SK-N-SH treated with all-trans-retinoic acid at 6 μM for 48 hours (cell line): ENCODE measurements around the gene SEC31B.

Source experiments
- ATAC-seq: fragments of 200-7000 bp; cut with Tn5 transposase; 3 replicates; pipeline ENCODE4 v1.9.1; 2020; ENCODE audit warnings: mild to moderate bottlenecking, moderate library complexity
- ARNTL ChIP-seq: fragments of 450-650 bp; formaldehyde crosslinking; IDR thresholded peaks from 2 replicates; pipeline ENCODE4 v1.5.0; 2020; ENCODE audit warnings: low read depth, mild to moderate bottlenecking, moderate library complexity, borderline replicate concordance
- BACH2 ChIP-seq: fragments of 250-450 bp; sonication (Bioruptor Pico); IDR thresholded peaks from 2 replicates; pipeline ENCODE4 v1.9.0; 2021; ENCODE audit warnings: mild to moderate bottlenecking, borderline replicate concordance
- CSDC2 ChIP-seq: fragments of 250-450 bp; sonication (Bioruptor Pico); IDR thresholded peaks from 2 replicates; pipeline ENCODE4 v1.5.0; 2020; ENCODE audit warnings: mild to moderate bottlenecking, moderate library complexity
- ESRRG ChIP-seq: fragments of 250-450 bp; sonication (Bioruptor Pico); IDR thresholded peaks from 2 replicates; pipeline ENCODE4 v1.6.1; 2021; ENCODE audit warnings: mild to moderate bottlenecking
- GLIS3 ChIP-seq: fragments of 250-450 bp; sonication (Bioruptor Pico); IDR thresholded peaks from 2 replicates; pipeline ENCODE4 v1.5.0; 2020; ENCODE audit warnings: mild to moderate bottlenecking, moderate library complexity
- ISL1 ChIP-seq: fragments of 250-450 bp; sonication (Bioruptor Pico); IDR thresholded peaks from 2 replicates; pipeline ENCODE4 v2.1.2; 2022; ENCODE audit warnings: mild to moderate bottlenecking, moderate library complexity
- OSR1 ChIP-seq: fragments of 250-450 bp; sonication (Bioruptor Pico); IDR thresholded peaks from 2 replicates; pipeline ENCODE4 v1.8.0; 2022; ENCODE audit warnings: moderate library complexity, mild to moderate bottlenecking, inconsistent platforms
- PPARA ChIP-seq: fragments of 250-450 bp; sonication (Bioruptor Pico); IDR thresholded peaks from 2 replicates; pipeline ENCODE4 v1.5.0; 2020; ENCODE audit warnings: mild to moderate bottlenecking, borderline replicate concordance
- SNAI2 ChIP-seq: fragments of 250-450 bp; sonication (Bioruptor Pico); IDR thresholded peaks from 2 replicates; pipeline ENCODE4 v1.5.0; 2020; ENCODE audit warnings: mild to moderate bottlenecking, moderate library complexity
- TCF4 ChIP-seq: fragments of 250-450 bp; sonication (Bioruptor Pico); IDR thresholded peaks from 2 replicates; pipeline ENCODE4 v1.8.0; 2021; ENCODE audit warnings: mild to moderate bottlenecking, moderate library complexity, borderline replicate concordance
- TOX ChIP-seq: fragments of 250-450 bp; sonication (Bioruptor Pico); IDR thresholded peaks from 2 replicates; pipeline ENCODE4 v1.8.0; 2021; ENCODE audit warnings: mild to moderate bottlenecking, moderate library complexity, borderline replicate concordance
- ZC3H10 ChIP-seq: fragments of 250-450 bp; sonication (Bioruptor Pico); IDR thresholded peaks from 2 replicates; pipeline ENCODE4 v1.5.1; 2021; ENCODE audit warnings: mild to moderate bottlenecking, moderate library complexity
- ZFP3 ChIP-seq: fragments of 250-450 bp; sonication (Bioruptor Pico); IDR thresholded peaks from 2 replicates; pipeline ENCODE4 v1.5.0; 2020; ENCODE audit warnings: mild to moderate bottlenecking, moderate library complexity
- ZFP30 ChIP-seq: fragments of 450-650 bp; formaldehyde crosslinking; IDR thresholded peaks from 2 replicates; pipeline ENCODE4 v1.5.0; 2022; ENCODE audit warnings: mild to moderate bottlenecking, moderate library complexity
- ZNF565 ChIP-seq: fragments of 450-650 bp; formaldehyde crosslinking; conservative IDR thresholded peaks from 2 replicates; pipeline ENCODE4 v1.5.0; 2020; ENCODE audit warnings: low read depth, mild to moderate bottlenecking, moderate library complexity
- ZNF70 ChIP-seq: fragments of 450-650 bp; formaldehyde crosslinking; IDR thresholded peaks from 2 replicates; pipeline ENCODE4 v1.5.0; 2020; ENCODE audit warnings: mild to moderate bottlenecking, moderate library complexity
- ZNF8 ChIP-seq: fragments of 450-650 bp; formaldehyde crosslinking; IDR thresholded peaks from 2 replicates; pipeline ENCODE4 v1.5.0; 2020; ENCODE audit warnings: mild to moderate bottlenecking, moderate library complexity
- TF ChIP-seq, protein P1 (sequence below): fragments of 250-450 bp; sonication (Bioruptor Pico); IDR thresholded peaks from 2 replicates; pipeline ENCODE4 v1.8.0; 2020; ENCODE audit warnings: mild to moderate bottlenecking, moderate library complexity, borderline replicate concordance
- TF ChIP-seq, protein P2 (sequence below): fragments of 250-450 bp; sonication (Bioruptor Pico); IDR thresholded peaks from 2 replicates; pipeline ENCODE4 v1.5.1; 2021; ENCODE audit warnings: mild to moderate bottlenecking, moderate library complexity
- TF ChIP-seq, protein P3 (sequence below): fragments of 250-450 bp; sonication (Bioruptor Pico); IDR thresholded peaks from 2 replicates; pipeline ENCODE4 v1.5.0; 2020; ENCODE audit warnings: mild to moderate bottlenecking, moderate library complexity
- TF ChIP-seq, protein P4 (sequence below): fragments of 250-450 bp; sonication (Bioruptor Pico); IDR thresholded peaks from 2 replicates; pipeline ENCODE4 v1.8.0; 2021; ENCODE audit warnings: low read depth, mild to moderate bottlenecking, moderate library complexity, borderline replicate concordance
- TF ChIP-seq, protein P5 (sequence below): fragments of 250-450 bp; sonication (Bioruptor Pico); IDR thresholded peaks from 2 replicates; pipeline ENCODE4 v1.5.1; 2020; ENCODE audit warnings: low read depth, mild to moderate bottlenecking, moderate library complexity

SEC31B gene

DNA sequence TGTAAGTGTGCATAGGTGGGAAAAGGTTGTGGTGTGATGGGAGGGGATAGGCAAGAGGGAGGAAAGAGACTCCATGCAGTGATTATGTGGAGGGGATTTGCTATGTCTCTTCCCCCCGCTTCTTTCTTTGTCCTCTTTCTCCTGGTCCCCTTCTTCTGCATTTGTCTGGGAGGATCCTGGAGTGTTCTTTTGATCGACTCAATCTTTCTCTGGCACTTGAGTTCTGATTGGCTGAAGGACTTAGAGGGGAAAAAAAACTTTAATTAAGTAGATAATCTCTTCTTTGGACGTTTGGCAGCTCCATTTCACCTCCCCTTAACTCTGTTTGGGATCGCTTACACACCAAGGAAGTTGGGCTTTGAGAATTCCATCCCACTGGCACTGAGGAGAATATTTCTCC, 57.0 kb downstream of the SEC31B start, which contains the start of gene WNT8B (continued):
- TF ChIP-seq, protein P1, sequence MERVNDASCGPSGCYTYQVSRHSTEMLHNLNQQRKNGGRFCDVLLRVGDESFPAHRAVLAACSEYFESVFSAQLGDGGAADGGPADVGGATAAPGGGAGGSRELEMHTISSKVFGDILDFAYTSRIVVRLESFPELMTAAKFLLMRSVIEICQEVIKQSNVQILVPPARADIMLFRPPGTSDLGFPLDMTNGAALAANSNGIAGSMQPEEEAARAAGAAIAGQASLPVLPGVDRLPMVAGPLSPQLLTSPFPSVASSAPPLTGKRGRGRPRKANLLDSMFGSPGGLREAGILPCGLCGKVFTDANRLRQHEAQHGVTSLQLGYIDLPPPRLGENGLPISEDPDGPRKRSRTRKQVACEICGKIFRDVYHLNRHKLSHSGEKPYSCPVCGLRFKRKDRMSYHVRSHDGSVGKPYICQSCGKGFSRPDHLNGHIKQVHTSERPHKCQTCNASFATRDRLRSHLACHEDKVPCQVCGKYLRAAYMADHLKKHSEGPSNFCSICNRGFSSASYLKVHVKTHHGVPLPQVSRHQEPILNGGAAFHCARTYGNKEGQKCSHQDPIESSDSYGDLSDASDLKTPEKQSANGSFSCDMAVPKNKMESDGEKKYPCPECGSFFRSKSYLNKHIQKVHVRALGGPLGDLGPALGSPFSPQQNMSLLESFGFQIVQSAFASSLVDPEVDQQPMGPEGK (CRISPR knock-in tag) = no peak
- no peak for TF ChIP-seq BACH2
- TF ChIP-seq, all 23 proteins: peak for 0

DNA sequence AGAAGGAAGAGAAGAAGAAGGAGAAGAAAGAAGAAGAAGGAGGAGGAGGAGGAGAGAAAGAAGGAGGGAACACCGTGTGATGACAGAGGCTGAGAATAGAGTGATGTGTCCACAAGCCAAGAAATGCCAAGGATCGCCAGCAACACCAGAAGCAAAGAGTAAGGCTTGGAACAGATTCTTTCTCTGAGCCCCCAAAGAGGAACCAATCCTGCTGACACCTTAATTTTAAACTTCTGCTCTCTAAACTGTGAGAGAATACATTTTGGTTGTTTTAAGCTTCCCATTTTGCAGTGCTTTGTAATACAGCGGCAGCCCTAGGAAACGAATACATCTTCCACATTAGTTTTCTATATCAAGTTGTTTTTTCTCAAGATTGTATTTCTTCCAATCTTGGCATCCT, 70.7 kb downstream of the SEC31B start:
- TF ChIP-seq ZFP3 (CRISPR knock-in tag) = no peak
- no peak for ATAC-seq

DNA sequence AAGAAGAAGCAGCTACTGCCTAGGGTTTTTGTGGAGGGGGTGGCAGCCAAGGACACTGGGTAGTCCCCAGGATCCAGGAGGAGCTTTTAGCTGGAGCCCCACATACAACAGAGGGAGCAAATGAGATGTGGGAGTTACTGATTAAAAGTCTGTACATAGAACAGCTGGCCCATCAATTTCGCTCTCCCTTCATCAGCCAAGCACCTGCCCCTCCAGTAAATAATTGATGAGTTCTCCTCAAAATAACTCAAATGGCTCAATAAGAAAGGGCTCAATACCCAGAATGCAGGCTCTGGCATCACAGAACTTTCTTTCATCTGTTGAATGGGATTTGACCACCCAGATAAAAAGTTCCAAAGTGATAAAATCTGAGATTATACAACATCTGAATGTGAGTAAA, 72.0 kb downstream of the SEC31B start:
- TF ChIP-seq ISL1 (CRISPR knock-in tag) (no peak), GLIS3 (CRISPR knock-in tag) (no peak), SNAI2 (CRISPR knock-in tag) (no peak), BACH2 (no peak), ZC3H10 (CRISPR knock-in tag) (no peak), PPARA (CRISPR knock-in tag) (no peak), ESRRG (CRISPR knock-in tag) (no peak), CSDC2 (no peak), ARNTL (CRISPR knock-in tag) (no peak), ZFP30 (CRISPR knock-in tag) (no peak), TCF4 (CRISPR knock-in tag) (no peak)
- TF ChIP-seq, all 23 proteins: peak for 0
- ATAC-seq = no peak

DNA sequence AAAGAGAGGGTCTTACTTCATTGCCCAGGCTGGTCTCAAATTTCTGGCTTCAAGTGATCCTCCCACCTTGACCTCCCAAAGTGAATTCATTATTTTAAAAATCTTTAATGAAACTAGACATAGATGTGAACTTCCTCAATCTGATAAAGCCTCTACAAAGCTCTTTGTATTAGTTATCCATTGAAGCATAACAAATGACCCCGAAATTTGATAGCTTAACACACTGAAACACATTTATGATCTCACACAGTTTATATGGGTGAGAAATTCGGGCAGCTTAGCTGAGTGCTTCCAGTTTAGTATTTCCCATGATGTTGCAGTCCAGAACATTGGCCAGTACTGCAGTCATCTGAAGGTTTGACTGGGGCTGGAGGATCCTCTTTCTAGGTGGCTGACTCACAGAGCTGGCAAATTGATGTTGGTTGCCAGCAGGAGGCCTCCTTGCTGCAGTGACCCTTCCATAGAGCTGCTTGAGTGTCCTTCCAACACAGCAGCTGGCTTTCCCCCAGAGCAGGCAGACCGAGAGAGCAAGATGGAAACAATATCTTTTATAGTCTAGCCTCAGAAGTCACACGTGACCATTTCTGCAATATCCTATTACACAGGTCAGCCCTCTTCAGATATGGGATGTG, 73.4 kb downstream of the SEC31B start:
- no peak for ATAC-seq
- no peak for TF ChIP-seq ZNF8 (CRISPR knock-in tag)
- no peak for TF ChIP-seq TOX (CRISPR knock-in tag)
- TF ChIP-seq, protein P2, sequence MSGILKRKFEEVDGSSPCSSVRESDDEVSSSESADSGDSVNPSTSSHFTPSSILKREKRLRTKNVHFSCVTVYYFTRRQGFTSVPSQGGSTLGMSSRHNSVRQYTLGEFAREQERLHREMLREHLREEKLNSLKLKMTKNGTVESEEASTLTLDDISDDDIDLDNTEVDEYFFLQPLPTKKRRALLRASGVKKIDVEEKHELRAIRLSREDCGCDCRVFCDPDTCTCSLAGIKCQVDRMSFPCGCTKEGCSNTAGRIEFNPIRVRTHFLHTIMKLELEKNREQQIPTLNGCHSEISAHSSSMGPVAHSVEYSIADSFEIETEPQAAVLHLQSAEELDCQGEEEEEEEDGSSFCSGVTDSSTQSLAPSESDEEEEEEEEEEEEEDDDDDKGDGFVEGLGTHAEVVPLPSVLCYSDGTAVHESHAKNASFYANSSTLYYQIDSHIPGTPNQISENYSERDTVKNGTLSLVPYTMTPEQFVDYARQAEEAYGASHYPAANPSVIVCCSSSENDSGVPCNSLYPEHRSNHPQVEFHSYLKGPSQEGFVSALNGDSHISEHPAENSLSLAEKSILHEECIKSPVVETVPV = no peak
- no peak for TF ChIP-seq ISL1 (CRISPR knock-in tag)
- no peak for TF ChIP-seq ZFP3 (CRISPR knock-in tag)
- no peak for TF ChIP-seq PPARA (CRISPR knock-in tag)
- no peak for TF ChIP-seq SNAI2 (CRISPR knock-in tag)
- TF ChIP-seq ARNTL (CRISPR knock-in tag) = no peak
- no peak for TF ChIP-seq CSDC2
- TF ChIP-seq, protein P3, sequence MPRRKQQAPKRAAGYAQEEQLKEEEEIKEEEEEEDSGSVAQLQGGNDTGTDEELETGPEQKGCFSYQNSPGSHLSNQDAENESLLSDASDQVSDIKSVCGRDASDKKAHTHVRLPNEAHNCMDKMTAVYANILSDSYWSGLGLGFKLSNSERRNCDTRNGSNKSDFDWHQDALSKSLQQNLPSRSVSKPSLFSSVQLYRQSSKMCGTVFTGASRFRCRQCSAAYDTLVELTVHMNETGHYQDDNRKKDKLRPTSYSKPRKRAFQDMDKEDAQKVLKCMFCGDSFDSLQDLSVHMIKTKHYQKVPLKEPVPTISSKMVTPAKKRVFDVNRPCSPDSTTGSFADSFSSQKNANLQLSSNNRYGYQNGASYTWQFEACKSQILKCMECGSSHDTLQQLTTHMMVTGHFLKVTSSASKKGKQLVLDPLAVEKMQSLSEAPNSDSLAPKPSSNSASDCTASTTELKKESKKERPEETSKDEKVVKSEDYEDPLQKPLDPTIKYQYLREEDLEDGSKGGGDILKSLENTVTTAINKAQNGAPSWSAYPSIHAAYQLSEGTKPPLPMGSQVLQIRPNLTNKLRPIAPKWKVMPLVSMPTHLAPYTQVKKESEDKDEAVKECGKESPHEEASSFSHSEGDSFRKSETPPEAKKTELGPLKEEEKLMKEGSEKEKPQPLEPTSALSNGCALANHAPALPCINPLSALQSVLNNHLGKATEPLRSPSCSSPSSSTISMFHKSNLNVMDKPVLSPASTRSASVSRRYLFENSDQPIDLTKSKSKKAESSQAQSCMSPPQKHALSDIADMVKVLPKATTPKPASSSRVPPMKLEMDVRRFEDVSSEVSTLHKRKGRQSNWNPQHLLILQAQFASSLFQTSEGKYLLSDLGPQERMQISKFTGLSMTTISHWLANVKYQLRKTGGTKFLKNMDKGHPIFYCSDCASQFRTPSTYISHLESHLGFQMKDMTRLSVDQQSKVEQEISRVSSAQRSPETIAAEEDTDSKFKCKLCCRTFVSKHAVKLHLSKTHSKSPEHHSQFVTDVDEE = no peak
- no peak for TF ChIP-seq OSR1
- TF ChIP-seq, protein P4, sequence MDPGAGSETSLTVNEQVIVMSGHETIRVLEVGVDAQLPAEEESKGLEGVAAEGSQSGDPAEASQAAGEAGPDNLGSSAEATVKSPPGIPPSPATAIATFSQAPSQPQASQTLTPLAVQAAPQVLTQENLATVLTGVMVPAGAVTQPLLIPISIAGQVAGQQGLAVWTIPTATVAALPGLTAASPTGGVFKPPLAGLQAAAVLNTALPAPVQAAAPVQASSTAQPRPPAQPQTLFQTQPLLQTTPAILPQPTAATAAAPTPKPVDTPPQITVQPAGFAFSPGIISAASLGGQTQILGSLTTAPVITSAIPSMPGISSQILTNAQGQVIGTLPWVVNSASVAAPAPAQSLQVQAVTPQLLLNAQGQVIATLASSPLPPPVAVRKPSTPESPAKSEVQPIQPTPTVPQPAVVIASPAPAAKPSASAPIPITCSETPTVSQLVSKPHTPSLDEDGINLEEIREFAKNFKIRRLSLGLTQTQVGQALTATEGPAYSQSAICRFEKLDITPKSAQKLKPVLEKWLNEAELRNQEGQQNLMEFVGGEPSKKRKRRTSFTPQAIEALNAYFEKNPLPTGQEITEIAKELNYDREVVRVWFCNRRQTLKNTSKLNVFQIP (CRISPR knock-in tag) = no peak
- no peak for TF ChIP-seq TCF4 (CRISPR knock-in tag)
- TF ChIP-seq GLIS3 (CRISPR knock-in tag) = no peak
- TF ChIP-seq ESRRG (CRISPR knock-in tag) = no peak

DNA sequence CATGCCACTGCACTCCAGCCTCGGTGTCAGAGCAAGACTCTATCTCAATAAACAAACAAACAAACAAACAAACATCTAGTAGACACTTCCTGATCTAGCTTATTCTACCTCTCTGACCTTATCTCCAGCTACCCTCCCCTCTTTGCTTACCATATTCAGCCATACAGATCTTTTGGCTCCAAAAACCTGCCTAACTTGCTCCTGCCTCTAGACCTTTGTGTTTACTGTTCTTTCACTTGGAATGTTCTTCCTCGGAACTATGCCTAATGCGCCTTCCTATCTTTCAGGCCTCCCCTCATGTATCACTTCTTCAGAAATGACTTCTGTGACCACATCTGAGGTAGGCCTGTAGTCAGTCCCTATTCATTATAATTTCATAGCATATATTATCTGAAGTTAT, 77.1 kb downstream of the SEC31B start:
- no peak for ATAC-seq
- no peak for TF ChIP-seq ARNTL (CRISPR knock-in tag)
- TF ChIP-seq ZNF70 = no peak
- no peak for TF ChIP-seq ZNF8 (CRISPR knock-in tag)
- TF ChIP-seq, protein P3 = no peak
- no peak for TF ChIP-seq ZNF565 (CRISPR knock-in tag)
- TF ChIP-seq ZFP3 (CRISPR knock-in tag) = no peak
- no peak for TF ChIP-seq GLIS3 (CRISPR knock-in tag)
- TF ChIP-seq, protein P5, sequence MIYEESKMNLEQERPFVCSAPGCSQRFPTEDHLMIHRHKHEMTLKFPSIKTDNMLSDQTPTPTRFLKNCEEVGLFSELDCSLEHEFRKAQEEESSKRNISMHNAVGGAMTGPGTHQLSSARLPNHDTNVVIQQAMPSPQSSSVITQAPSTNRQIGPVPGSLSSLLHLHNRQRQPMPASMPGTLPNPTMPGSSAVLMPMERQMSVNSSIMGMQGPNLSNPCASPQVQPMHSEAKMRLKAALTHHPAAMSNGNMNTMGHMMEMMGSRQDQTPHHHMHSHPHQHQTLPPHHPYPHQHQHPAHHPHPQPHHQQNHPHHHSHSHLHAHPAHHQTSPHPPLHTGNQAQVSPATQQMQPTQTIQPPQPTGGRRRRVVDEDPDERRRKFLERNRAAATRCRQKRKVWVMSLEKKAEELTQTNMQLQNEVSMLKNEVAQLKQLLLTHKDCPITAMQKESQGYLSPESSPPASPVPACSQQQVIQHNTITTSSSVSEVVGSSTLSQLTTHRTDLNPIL = no peak
- no peak for TF ChIP-seq TOX (CRISPR knock-in tag)
- TF ChIP-seq SNAI2 (CRISPR knock-in tag) = no peak
